NOMO-1 (cell line): Measurements from ENCODE around the gene MRPL4.

ENCODE experiments used
- DNase-seq, 2 experiments: peaks; one replicate each; lab custom pipeline; 2025; ENCODE audit not compliant: unreplicated experiment in 2 of 2; lab: John Stamatoyannopoulos, UW

Gene MRPL4

DNA sequence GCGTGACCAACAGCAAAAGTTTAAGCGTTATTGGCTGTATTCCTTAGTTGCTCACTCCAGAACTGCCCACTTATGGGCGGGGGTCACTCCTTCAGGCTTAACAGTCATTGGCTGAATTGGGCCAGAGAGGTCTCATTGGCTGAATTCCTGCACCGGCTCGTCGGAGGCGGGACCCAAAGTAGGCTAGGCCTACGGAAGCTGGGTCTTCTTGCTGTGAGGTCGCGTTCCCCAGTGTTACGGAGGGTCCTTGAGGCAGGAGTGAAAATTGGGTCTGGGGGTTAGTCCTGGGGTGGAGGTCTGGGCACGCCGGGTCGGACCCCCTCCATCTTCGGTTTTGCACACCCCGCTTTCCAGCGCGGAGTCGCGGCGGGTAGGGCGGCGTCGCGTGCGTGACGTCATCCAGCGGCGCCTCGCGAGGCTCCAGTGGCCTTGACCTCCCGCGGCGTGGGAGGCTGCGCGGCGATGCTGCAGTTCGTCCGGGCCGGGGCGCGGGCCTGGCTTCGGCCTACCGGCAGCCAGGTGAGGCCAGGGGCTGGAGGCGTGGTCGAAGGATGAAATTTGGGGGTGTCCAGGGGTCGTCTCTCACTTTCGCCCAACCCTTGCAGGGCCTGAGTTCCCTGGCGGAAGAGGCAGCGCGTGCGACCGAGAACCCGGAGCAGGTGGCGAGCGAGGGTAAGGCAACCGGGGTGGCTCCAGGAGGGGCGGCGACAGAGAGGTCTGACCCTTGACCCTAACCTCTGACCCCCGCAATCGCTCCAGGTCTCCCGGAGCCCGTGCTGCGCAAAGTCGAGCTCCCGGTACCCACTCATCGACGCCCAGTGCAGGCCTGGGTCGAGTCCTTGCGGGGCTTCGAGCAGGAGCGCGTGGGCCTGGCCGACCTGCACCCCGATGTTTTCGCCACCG is at the start of gene MRPL4:
MRPL4 (plus strand) TSS at position 423 of the 903 bp plus-strand sequence; CDS start at position 463, 40 bp downstream.
- DNase-seq = peak; percentile 99

DNA sequence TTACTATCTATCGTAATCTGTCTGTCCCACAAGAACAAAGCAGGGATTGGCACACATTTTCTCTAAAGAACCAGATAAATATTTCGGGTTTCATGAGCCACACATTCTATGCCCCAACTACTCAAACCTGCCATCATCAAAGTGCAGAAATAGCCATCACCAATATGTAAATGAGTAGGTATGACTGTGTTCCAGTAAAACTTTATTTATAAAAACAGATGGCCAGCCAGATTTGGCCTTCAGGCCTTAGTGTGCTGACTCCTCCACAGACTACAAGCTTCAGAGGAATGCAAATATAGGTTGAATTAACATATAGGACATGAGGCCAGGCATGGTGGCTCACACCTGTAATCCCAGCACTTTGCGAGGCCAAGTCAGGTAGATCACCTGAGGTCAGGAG is 48.3 kb upstream of the MRPL4 start:
- DNase-seq = no peak

DNA sequence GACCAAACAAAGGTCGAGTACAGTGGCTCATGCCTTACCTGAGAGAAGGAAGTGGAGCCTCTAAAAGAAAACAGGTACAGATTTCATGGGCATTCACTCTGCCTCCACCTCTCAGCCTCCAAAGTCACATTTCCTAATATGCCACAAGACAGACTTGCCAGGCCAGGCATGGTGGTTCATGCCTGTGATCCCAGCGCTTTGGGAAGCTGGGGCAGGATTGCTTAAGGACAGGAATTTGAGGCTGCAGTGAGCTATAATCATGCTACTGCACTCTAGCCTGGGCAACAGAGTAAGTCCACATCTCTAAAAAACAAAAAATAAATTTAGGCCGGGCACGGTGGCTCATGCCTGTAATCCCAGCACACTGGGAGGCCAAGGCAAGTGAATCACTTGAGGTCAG is 46.4 kb upstream of the MRPL4 start:
- DNase-seq = no peak

DNA sequence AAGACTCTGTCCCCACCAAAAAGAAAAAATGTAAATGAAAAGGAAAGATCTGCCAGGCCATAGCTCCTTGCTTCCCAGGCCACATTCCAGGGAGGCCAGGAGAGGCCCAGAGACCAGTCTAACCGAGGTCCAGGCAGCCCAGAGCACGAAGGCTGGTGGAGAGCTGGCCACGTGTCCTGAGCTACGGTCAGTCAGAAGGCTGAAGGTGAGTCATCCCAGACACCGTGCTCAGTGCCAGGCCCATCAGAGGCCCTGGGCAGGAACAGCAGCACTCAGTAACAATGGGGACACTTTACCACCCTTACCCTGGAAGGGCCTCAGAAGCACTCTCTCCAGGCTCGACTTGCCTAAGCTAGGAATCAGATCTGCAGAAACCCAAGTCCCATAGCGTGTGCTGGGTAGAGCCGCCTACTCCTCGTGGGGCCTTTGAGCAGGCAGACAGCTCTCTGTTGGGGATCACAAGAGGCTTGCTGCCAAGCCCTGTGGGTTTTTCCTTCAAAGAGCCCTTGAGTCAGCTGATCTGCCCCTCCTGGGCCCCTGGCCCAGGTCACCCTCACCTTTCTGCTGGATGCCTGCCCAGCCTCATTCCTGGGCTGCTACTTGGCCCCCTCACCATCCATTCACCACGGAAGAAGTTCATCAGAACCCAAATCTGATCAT is 45.7 kb upstream of the MRPL4 start:
- no peak for DNase-seq

DNA sequence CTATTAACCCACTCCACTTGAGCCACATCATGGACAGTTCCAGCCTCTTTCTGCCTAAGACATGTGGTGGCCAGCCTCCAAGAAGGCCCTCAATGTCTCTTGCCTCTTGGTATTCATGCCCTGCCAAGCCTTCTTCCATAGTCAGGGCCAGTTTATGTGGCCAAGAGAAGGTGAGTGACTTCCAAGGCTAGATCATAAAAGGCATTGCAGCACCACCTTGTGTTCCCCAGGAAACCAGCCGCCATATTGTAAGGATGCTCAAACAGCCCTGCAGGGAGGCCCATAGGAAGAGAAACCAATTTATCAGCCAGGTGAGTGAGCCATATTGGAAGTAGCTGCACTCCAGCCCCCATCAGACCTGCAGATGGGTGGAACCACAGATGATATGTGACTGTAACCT is 45.0 kb upstream of the MRPL4 start:
- no peak for DNase-seq

DNA sequence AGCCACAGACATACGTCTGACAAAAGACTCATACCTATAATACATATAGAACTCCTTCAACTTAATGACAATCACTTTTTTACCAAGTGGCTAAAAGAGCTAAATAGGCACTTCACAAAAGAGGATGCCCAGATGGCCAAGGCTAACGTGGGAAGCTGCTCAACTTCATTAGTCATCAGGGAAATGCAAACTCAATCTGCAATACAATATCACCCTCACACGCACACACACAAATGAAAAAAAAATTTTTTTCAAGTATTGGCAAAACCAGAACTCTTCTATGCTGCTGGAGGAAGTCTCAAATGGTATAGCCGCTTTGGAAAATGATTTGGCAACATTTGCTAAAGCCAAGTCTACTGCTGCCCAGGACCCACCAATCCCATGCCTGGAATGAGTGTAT is 42.7 kb upstream of the MRPL4 start:
- peak in 1 of 2 experiments; percentile 15 for DNase-seq

DNA sequence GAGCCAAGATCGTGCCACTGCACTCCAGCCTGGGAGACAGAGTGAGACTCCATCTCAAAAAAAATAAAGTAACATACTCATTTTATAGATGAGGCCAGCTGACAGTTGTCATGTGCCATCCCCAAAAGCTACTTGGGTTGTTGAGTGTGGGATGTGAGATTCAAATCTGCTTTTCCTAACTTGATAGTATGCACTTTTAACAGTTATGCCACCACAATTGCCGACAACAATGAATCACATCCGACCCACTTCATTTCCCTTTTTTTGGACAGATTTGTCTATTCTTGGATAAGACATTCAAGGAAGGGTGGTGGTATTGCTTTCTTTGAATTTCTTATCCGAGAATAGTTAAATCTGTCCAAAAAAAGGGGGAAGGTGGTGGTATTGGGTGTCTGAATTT is 41.0 kb upstream of the MRPL4 start:
- peak in 1 of 2 experiments; percentile 66 for DNase-seq

DNA sequence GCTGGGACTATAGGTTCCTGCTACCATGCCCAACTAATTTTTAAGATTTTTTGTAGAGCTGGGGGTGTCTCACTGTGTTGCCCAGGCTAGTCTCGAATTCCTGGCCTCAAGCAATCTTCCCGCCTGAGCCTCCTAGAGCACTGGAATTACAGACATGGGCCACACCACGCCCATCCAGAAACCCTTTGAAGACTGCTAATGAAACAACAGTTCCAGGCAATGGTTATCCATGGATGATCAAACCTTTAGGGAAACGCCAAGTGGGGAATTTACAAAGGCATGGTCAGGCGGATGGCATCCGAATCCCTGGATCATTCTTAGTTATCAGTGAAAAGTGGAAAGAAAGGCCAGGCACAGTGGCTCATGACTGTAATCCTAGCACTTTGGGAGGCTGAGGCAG is 40.3 kb upstream of the MRPL4 start:
- no peak for DNase-seq

DNA sequence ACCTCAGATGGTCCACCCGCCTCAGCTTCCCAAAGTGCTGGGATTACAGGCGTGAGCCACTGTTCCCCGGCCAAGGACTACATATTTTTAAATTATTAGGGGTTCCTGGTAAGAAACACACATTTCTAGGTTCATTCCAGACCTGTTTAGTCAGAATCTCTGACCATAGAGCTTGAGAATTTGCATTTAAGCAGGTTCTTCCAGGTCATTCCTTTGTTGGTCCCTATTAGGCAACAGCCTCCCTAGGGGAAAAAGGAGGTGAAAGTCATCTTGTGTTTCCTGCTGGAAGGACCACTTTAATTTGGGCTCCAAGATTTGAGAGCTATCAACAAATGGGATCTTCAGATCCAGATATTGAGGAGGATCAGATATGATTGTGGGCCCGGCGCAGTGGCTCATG is 37.2 kb upstream of the MRPL4 start:
- DNase-seq = no peak

DNA sequence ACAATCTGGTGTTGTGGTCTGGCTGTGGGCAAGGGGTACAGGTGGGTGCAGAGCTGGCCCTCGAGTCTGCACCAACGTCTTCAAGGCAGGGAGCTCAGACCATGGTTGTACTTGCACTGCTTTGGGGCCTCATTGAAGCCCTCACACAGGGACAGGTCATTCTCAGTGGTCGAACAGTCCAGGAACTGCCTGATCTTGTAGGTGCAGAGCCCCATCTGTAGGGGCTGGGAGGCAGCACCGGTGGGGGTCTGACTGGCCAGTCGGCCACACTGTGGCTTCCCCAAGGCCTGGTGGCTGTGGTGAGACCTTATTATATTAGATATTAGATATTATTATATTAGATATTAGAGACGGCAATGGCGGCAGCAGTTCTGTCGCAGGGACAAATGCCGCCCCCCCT is 34.9 kb upstream of the MRPL4 start:
- no peak for DNase-seq

DNA sequence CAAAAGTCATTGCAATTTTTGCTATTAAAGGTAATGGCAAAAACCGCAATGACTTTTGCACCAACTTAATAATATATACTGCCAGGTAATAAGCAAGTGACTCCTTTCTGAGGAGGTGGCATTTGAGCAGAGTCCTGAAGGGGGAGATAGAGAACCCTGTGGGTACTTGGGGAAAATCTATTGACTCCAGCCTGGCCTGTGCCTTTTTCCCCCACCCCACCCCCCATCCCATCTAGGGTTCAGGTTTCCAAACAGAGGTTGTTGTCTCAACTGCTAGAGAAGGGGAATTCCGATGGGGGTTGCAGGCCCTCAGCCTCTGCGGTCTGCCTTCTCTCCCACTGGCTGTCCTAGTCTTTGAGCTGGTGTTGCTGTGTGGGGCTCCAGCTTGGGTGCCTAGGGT is 32.3 kb upstream of the MRPL4 start:
- DNase-seq = peak in 1 of 2 experiments; percentile 14

DNA sequence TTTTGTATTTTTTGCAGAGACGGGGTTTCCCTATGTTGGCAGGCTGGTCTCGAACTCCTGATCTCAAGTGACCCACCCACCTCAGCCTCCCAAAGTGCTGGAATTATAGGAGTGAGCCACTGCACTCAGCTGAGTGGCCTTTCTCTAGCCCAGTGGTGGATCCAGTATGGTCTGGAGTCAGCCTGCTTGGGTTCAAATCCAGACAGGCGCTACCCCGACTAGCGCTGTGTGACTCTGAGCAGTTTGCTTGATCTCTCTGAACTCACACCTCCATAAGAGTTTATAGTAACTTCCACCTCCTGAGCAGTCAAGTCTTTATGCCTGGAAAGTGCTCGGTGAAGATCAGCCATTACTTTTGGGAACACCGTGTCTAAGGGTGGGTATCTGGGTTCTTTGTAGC is 31.3 kb upstream of the MRPL4 start:
- DNase-seq = no peak

DNA sequence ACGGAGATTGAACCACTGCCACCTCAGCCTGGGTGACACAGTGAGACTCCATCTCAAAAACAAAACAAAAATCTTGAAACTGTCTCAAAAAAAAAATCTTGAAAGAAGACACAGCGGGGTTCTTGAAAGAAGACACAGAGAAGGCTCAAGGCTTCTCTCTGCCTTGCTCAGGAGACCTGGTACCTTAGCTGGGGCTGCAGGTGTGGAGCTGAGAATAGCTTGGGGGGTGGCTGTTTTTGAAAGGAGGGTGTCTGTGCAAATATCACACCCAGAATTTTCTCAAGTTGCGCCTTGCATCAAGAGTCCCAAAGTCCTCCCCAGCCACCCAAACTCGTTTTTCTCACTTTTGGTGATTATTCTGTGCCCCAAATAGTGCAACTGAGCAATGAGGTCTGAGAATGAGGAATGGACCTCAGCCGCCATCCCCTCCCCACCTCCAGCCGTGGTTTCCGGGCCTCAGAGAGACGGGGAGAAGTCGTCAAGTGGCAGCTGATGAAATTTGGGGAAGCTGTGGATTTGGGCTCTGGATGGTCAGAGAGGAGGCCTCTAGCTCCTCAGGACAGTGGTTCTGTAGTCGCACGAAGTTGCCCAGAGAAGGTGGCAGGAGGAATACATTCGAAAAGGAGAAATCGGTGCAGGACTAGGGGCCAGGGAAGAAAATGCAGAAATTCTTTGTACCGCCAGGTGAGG is 29.7 kb upstream of the MRPL4 start:
- DNase-seq = peak; percentile 16 to 49

DNA sequence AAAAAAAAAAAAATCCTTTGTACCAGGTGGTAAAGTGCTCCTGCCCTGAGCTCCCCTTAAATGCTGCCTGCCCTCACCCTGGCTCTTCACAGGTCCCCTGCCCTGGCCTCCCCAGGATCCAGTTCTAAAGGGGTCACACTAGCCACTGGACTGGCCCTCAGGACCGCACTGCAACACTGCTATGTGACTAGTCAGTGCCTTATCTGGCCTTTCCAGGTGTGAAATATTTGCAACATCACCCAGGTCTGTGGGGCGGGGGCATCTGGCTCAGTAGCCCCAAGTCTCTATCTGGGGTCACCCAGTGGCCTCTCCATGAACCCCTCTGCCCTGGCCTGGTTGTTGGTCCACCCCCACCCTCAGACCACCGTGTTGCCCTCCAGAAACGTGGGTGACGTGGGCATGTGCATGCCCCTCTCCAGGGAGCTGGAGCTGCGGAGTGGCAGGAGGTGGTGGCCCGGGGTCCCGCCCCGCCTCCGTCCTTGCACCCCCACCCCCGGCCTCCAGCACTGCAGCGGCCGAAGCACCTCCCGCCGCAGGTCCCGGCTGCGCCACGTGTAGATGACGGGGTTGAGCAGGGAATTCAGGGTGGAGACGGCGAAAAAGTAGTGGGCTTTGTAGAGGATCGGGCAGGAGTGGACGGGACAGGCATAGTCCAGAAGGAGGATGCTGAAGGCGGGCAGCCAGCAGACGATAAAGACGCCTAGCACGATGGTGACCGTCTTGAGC is 28.4 kb upstream of the MRPL4 start:
- DNase-seq = no peak

DNA sequence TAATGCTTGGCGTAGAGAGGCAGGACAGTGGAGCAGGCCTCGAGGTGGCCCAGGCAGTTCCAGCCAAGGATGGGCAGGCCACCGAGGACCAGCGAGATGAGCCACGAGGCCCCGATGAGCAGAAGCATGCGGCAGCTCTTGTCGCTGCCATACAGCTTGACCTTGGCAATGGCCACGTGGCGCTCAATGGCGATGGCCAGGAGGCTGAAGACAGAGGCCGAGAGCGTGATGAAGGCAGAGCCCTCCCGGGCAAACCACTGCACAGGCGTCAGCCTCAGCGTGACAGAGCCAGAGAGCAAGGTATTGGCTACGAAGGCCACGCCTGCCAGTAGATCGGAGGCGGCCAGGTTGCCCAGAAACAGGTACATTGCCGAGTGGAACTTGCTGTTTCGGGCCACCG is 27.7 kb upstream of the MRPL4 start:
- no peak for DNase-seq

DNA sequence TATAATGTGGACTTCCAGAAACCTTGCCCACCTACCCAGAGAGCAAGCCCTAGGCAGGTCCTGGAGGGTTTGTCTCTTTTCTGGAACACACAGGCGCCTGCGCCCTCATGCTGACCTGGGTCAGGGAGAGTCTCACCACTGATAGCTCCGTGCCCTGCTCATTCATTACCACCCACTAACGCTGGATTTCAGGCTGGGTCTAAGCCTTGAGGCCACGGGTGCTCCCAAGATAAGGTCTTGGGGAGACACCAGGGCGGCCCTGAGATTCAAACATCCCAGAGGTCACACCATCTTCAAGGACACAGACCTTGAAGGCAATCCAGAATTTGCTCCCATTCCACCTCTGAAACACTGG is 26.0 kb upstream of the MRPL4 start:
- no peak for DNase-seq

DNA sequence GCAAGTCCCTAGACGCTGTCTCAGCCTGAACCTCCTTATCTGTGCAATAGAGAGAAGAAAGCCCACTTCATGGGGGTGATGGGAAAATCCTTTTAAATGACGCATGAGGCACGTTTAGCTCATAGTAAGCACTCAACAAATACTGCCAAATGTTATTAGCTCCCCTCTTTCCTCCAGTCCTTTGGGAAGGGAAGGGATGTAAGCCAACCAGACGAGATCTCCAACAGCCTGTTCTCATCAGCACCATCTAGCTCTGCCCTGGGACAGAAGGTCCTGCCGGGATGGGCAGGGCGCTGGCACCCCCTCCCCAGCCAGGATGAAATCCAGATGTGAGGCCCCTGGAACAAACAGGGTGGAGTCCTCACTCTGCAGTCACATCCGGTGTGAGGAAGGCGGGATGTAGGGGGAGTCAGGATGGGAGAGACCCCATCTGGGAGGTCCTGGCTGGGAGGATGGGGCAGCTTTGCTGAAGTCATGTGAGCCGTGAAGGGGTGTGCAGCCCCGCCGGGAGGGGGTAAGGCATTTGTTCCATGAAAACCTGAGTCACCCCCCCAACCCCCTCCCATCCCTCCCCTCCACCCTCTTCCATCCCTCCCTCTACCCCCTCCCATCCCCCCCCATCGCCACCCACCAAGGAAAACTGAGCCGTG is 25.5 kb upstream of the MRPL4 start:
- DNase-seq = no peak

DNA sequence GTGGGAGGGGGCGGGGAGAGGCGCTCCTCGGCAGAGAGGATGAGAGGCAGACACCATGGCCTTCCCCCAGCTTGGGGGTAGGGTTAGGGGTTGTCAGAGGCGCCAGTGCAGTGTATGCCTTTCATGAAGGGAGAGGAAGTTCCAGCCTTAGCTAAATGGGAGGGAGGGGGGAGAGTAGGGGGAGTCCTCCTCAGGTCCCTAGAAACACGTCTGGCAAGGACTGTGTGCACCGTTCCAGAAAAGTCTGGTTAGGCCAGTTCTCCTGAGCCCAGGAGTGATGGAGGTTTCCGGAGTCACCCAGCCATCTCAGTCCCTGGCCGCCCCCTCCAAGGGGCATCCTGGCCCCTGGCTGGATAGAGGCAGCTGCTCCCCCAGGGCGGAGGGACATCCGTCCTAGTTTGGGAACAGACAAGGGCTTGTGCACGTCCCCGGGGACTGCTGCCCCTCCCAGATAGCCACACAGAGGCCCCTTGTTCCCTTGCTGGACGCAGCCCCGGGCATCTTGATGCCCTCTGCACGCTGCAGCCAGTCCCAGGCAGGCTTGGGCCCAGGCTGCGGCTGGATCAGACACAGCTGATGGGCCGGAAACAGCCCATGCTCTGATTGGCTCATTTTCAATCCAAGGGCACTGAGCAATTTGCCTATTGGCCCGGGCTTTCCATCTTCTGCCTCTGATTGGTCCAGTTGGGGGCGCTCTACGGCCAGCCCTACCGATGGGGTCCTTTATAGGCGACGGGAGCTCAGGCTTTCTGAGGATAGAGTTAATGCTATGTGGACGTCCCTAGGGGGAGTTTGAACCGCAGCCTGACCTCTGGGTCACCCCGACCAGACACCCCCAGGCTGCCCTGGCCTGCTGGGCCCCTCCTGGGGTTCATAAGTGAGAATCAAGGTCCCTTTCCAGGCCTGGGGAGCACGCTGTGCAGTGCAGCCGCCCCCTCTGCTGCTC is 24.7 kb upstream of the MRPL4 start:
- DNase-seq = no peak

DNA sequence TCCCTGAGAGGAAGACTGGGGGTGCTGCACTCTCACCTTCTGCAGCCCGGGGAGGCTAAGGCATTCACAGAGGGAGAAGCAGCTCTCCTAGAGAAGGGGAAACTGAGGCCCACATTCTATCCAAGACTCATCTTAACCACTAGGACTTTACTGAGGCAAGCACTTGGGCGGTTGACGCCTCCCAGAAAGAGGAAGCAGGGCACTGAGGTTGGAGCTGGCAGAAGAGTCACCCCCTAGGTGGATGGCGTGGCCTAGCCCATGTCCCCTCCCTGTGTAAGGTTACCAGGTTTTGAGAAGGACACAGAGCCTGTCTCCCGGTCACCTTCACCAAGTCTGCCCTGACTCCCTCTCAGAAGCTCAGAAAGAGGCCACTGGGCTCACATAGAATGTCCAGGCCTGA is 23.6 kb upstream of the MRPL4 start:
- DNase-seq = peak; percentile 26 to 34
